Panc1 (cell line): ENCODE data around the gene UBE2J2. TPM values are rescaled to one million over a fixed set of nuclear protein-coding genes. Genes with fewer than 3 reads are reported as not detected.

Experiments
- ATAC-seq: fragments of 200-7000 bp; cut with Tn5 transposase; 2 replicates; pipeline ENCODE4 v1.9.1; 2020; ENCODE audit warnings: mild to moderate bottlenecking, moderate library complexity
- BruUV-seq: library from RNA; stranded (reverse); fragments of 400-500 nt; replicated peaks from 2 replicates; lab custom pipeline; 2021; lab: Mats Ljungman, UMichigan
- CTCF ChIA-PET: fragments of 300-600 bp; sonication (Branson Sonifier 250); formaldehyde crosslinking; loops from one replicate; lab custom pipeline; 2022; ENCODE audit warnings: antibody characterized with exemption; lab: Charles Lee
- POLR2A ChIA-PET: fragments of 300-600 bp; sonication (Branson Sonifier 250); formaldehyde crosslinking; loops from one replicate; lab custom pipeline; 2022; ENCODE audit warnings: antibody characterized with exemption; lab: Charles Lee
- DNase-seq: peaks from one replicate; pipeline ENCODE4 v3.0.0-alpha.2; 2010; ENCODE audit warnings: low read depth, low spot score
- H3K27ac ChIP-seq: 2 replicates; pipeline ENCODE4 v1.5.1; 2011; ENCODE audit warnings: mild to moderate bottlenecking, low read length, inconsistent platforms
- H3K27me3 ChIP-seq: fragments of 200-500 bp; sonication (Bioruptor generic); 2 replicates; pipeline ENCODE4 v1.6.0; 2014; ENCODE audit warnings: low read length, inconsistent platforms; ENCODE audit not compliant: control insufficient read depth, insufficient read depth
- H3K36me3 ChIP-seq: fragments of 200-500 bp; sonication (Bioruptor generic); 2 replicates; pipeline ENCODE4 v1.5.1; 2014; ENCODE audit warnings: inconsistent platforms, mild to moderate bottlenecking, low read length, moderate library complexity; ENCODE audit not compliant: control insufficient read depth, insufficient read depth
- H3K4me1 ChIP-seq: 2 replicates; pipeline ENCODE4 v1.5.1; 2011; ENCODE audit warnings: inconsistent platforms, mild to moderate bottlenecking, low read length, moderate library complexity; ENCODE audit not compliant: control insufficient read depth, insufficient read depth
- H3K4me3 ChIP-seq, 2 experiments: 2 replicates each; pipeline ENCODE4 v1.5.1; 2011 to 2012; ENCODE audit warnings: low read depth in 2 of 2, low read length in 2 of 2, mild to moderate bottlenecking in 2 of 2, inconsistent platforms in 1 of 2, moderate library complexity in 1 of 2
- H3K9me3 ChIP-seq: fragments of 200-500 bp; sonication (Bioruptor generic); 2 replicates; pipeline ENCODE4 v1.5.1; 2014; ENCODE audit warnings: low read depth, mild to moderate bottlenecking, inconsistent platforms, low read length, moderate library complexity; ENCODE audit not compliant: control insufficient read depth, insufficient read depth
- POLR2AphosphoS5 ChIP-seq: IDR thresholded peaks from 2 replicates; pipeline ENCODE4 v1.6.1; 2012; ENCODE audit warnings: mild to moderate bottlenecking, low read depth, low read length, moderate library complexity
- SIN3A ChIP-seq: IDR thresholded peaks from 2 replicates; pipeline ENCODE4 v1.6.1; 2012; ENCODE audit warnings: low read depth, mild to moderate bottlenecking, low read length, moderate library complexity, borderline replicate concordance; ENCODE audit not compliant: insufficient read depth
- TCF7L2 ChIP-seq: IDR thresholded peaks from 2 replicates; pipeline ENCODE4 v1.6.1; 2011; ENCODE audit warnings: mild to moderate bottlenecking, low read depth, low read length, inconsistent platforms
- in situ Hi-C: cut with HindIII; loops from 2 replicates; pipeline ENCODE4 v1.10.0; 2016; ENCODE audit warnings: low sequenced_read_pairs, low pct_unique_long_range_greater_than_20kb
- intact Hi-C: fragments of 100-400 bp; cut with micrococcal nuclease; formaldehyde crosslinking; loops from one replicate; pipeline ENCODE4 v1.10.0; 2022; ENCODE audit not compliant: unreplicated experiment
- total RNA-seq: library from RNA; stranded (reverse); gene quantifications from one replicate; pipeline ENCODE4 v1.2.1, GENCODE V29; 2021; ENCODE audit not compliant: unreplicated experiment
- TF ChIP-seq, protein P1 (sequence below), 2 experiments: IDR thresholded peaks; 2 replicates each; pipeline ENCODE4 v1.6.1; 2011 to 2012; ENCODE audit warnings: low read depth in 2 of 2, control low read depth in 1 of 2, low read length in 1 of 2, mild to moderate bottlenecking in 1 of 2, moderate library complexity in 1 of 2; ENCODE audit not compliant: insufficient read depth in 1 of 2
- TF ChIP-seq, protein P2 (sequence below): fragments of 450-650 bp; IDR thresholded peaks from 2 replicates; pipeline ENCODE4 v1.5.1; 2017; ENCODE audit warnings: mild to moderate bottlenecking

Gene UBE2J2
- total RNA-seq, 1 experiment from 2014 or later = 101 TPM

DNA sequence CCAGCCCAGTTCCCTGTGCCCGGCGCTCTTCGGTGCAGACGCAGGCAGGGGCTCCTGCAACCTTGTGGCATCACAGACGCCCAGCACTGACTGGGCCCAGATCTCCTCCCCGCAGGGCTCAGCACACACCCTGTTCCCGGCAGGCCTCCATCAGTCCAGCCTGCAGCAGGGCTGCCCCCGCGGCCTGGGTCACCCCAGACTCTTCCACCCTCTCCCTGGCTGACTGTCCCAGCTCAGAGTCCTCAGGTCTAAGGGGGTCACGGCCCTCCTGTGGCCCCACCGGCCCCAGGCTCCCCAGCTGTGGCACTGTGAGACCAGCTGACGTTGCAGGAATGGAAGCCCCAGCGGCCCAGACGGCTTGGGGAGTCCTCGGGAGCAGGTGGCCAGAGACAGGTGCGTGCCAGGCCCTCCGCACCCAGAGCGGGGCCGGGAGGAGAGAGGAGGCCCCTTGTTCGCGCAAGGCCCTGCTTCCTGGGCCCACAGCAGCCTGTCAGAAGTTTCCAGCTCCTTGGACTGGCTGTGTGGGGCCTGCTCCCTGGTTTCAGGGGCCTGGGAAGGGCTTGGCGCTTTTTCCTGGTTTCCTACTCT, 37.4 kb downstream of the UBE2J2 start:
- Histone ChIP-seq H3K4me3 (no peak overlapping the region), H3K27ac (peak overlapping the region; percentile 82), H3K36me3 (peaks cover 2% of the 10 kb centered on the region; the same call in 1 of the 2 replicates), H3K4me1 (peaks cover 70% of the 10 kb centered on the region), H3K9me3 (no peaks in the 10 kb centered on the region), H3K27me3 (no peaks in the 10 kb centered on the region)
- TF ChIP-seq, protein P1, sequence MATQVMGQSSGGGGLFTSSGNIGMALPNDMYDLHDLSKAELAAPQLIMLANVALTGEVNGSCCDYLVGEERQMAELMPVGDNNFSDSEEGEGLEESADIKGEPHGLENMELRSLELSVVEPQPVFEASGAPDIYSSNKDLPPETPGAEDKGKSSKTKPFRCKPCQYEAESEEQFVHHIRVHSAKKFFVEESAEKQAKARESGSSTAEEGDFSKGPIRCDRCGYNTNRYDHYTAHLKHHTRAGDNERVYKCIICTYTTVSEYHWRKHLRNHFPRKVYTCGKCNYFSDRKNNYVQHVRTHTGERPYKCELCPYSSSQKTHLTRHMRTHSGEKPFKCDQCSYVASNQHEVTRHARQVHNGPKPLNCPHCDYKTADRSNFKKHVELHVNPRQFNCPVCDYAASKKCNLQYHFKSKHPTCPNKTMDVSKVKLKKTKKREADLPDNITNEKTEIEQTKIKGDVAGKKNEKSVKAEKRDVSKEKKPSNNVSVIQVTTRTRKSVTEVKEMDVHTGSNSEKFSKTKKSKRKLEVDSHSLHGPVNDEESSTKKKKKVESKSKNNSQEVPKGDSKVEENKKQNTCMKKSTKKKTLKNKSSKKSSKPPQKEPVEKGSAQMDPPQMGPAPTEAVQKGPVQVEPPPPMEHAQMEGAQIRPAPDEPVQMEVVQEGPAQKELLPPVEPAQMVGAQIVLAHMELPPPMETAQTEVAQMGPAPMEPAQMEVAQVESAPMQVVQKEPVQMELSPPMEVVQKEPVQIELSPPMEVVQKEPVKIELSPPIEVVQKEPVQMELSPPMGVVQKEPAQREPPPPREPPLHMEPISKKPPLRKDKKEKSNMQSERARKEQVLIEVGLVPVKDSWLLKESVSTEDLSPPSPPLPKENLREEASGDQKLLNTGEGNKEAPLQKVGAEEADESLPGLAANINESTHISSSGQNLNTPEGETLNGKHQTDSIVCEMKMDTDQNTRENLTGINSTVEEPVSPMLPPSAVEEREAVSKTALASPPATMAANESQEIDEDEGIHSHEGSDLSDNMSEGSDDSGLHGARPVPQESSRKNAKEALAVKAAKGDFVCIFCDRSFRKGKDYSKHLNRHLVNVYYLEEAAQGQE (IDR thresholded peaks at IDR 0.05; ENCODE audit: insufficient read depth in 1 of 2, low read depth in 2 of 2, low read length in 1 of 2) = no peak
- TF ChIP-seq, protein P2, sequence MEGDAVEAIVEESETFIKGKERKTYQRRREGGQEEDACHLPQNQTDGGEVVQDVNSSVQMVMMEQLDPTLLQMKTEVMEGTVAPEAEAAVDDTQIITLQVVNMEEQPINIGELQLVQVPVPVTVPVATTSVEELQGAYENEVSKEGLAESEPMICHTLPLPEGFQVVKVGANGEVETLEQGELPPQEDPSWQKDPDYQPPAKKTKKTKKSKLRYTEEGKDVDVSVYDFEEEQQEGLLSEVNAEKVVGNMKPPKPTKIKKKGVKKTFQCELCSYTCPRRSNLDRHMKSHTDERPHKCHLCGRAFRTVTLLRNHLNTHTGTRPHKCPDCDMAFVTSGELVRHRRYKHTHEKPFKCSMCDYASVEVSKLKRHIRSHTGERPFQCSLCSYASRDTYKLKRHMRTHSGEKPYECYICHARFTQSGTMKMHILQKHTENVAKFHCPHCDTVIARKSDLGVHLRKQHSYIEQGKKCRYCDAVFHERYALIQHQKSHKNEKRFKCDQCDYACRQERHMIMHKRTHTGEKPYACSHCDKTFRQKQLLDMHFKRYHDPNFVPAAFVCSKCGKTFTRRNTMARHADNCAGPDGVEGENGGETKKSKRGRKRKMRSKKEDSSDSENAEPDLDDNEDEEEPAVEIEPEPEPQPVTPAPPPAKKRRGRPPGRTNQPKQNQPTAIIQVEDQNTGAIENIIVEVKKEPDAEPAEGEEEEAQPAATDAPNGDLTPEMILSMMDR = no peak
- no peak; the same call in 1 of the 2 replicates for TF ChIP-seq POLR2AphosphoS5
- ChIA-PET POLR2A (no interaction called here), CTCF (interaction anchor here (0.5 kb wide), 1 partner anchor 197 kb away, joined by 3 read pairs; no protein-coding TSS in a partner anchor)
- DNase-seq (no peak), ATAC-seq (no peak)
- in situ Hi-C loops = no loop called here
- intact Hi-C loops = no loop called here
- no TSS peak for BruUV-seq

DNA sequence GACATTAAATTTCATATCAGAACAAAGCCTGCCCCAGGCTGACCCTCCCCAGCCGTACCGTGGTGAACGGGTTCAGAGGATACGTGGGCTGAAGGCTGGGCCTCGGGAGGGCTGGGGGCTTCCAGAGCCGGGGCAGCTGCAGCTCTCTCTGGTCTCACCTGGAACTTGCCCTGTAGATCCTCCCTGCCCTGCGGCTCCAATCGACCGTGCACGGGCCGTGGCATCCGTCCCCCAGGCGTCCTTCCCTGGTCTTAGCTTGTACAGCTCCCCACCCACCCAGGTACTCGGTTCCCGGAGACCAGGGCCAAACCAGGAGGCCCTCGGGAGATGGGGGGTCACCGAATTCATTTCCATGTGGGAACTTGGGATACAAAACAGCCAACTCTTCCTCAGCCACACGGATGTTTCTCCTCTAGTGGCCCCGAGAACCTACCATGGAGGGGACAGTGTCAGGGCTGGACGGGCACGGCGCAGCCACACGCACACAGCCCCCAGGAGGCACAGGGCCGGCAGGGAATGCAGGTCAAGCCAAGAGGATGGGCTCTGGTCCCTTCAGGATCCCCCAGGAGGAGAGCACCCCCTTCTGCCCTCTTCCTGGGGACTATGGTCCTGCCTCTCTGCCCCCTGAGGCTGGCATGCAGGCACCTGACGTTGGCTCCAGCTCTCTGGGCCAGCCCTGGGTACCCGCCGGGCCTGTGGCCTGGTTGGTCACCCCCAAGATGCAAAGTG, 38.5 kb downstream of the UBE2J2 start:
- Histone ChIP-seq H3K27ac (peak overlapping the region; percentile 82), H3K4me1 (peaks cover 66% of the 10 kb centered on the region), H3K36me3 (peaks cover 8% of the 10 kb centered on the region; the same call in 1 of the 2 replicates), H3K27me3 (no peaks in the 10 kb centered on the region), H3K4me3 (no peak overlapping the region), H3K9me3 (no peaks in the 10 kb centered on the region)
- in situ Hi-C loops = no loop called here
- CTCF ChIA-PET = no interaction called here
- DNase-seq (no peak), ATAC-seq (no peak)
- intact Hi-C loops = no loop called here
- TF ChIP-seq TCF7L2 (no peak), SIN3A (no peak), POLR2AphosphoS5 (no peak)
- TF ChIP-seq, protein P2 = no peak
- TF ChIP-seq, protein P1 (IDR thresholded peaks at IDR 0.05; ENCODE audit: insufficient read depth in 1 of 2, low read depth in 2 of 2, low read length in 1 of 2) = no peak
- BruUV-seq = no TSS peak
- POLR2A ChIA-PET = no interaction called here
